Choroid plexus epithelial cell (primary cell): ENCODE measurements around the gene SCN2B.

Source experiments
- DNase-seq: peaks from one replicate; pipeline ENCODE4 v3.0.0-alpha.2; 2010; ENCODE audit warnings: low read depth
- H3K4me3 ChIP-seq: 2 replicates; pipeline ENCODE4 v1.5.1; 2011; ENCODE audit warnings: low read depth, mild to moderate bottlenecking, control low read depth, low read length, moderate library complexity
- TF ChIP-seq, protein P1 (sequence below): conservative IDR thresholded peaks from 2 replicates; pipeline ENCODE4 v1.5.1; 2011; ENCODE audit warnings: low read depth, mild to moderate bottlenecking, control low read depth, inconsistent platforms, low read length, moderate library complexity

The SCN2B gene

DNA sequence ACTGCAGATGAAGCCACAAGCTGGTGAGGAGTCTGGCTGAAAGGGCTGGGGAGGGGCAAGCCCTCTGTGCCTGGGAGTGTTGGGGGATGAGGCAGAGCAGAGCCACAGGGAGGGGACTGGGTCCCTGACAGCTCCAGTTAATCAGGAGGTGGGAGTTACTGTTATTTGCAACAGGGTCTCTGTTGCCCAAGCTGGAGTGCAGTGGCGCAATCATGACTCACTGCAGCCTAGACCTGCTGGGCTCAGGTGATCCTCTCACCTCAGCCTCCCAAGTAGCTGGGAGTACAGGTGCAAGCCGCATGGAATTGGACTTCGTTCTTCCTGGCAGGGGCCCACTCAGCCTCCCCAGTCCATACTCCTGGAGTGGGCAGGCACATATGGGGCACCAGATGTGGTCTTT, 7.7 kb downstream of the SCN2B start:
- H3K4me3 ChIP-seq = no peak overlapping the region
- TF ChIP-seq, protein P1, sequence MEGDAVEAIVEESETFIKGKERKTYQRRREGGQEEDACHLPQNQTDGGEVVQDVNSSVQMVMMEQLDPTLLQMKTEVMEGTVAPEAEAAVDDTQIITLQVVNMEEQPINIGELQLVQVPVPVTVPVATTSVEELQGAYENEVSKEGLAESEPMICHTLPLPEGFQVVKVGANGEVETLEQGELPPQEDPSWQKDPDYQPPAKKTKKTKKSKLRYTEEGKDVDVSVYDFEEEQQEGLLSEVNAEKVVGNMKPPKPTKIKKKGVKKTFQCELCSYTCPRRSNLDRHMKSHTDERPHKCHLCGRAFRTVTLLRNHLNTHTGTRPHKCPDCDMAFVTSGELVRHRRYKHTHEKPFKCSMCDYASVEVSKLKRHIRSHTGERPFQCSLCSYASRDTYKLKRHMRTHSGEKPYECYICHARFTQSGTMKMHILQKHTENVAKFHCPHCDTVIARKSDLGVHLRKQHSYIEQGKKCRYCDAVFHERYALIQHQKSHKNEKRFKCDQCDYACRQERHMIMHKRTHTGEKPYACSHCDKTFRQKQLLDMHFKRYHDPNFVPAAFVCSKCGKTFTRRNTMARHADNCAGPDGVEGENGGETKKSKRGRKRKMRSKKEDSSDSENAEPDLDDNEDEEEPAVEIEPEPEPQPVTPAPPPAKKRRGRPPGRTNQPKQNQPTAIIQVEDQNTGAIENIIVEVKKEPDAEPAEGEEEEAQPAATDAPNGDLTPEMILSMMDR = no peak
- DNase-seq = no peak

DNA sequence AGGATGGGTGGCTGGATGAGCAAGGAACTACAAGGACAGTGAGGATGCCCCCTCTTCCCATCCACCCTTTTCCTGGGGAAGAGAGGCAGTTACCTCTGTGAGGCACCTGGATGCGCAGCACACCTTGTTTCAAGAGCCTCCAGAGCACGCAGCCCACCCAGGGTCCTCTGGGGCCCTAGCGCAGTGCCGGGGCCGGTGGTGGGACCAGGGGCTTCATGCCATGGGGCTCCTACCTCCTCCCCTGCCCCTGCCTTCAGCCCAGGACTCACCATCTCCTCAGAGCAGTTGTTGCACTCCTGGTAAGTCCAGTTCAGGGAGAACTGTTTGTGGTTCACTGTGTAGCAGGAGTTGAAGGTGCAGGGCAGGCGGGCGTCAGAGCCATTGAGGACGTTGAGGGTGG, 8.1 kb downstream of the SCN2B start:
- TF ChIP-seq, protein P1 = no peak
- no peak overlapping the region for H3K4me3 ChIP-seq
- no peak for DNase-seq

DNA sequence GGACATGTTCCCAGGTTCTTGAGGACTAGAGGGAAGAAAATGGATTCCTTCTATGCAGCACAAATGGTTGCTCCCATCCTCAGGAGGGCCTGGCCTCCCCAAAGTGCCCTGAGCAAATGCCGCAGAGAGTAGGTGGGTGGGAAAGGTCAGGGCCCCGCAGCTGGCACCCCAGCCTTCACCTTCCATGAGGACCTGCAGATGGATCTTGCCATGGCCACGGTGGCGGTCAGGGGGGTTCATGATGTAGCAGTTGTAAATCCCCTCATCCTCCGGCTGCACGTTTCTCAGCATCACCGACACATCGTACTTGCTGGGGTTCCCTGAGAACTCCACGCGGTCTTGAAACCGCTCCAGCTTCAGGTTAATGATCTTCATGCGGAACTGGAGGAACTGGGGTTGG, 8.5 kb downstream of the SCN2B start:
- no peak overlapping the region for H3K4me3 ChIP-seq
- TF ChIP-seq, protein P1 = no peak

DNA sequence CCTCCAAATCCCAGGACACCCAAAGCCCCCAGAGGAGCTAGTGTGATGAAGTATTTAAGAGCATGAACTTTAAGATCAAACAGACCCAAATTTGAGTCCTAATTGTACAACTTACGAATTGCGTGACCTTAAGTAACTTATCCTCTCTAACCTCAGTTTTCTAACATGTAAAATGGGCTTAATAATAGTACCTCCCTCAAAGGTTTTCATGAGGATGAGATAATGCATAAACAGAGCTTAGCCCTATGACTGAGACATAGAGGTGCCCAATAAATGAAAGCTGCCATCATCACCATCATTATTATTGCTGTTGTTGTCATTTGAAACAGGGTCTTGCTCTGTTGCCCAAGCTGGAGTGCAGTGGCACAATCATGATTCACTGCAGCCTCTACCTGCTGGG, 9.2 kb downstream of the SCN2B start:
- no peak for DNase-seq
- no peak overlapping the region for H3K4me3 ChIP-seq
- TF ChIP-seq, protein P1 = no peak

More for the DNA sequence above, 8.5 kb downstream of the SCN2B start:
- DNase-seq = no peak

DNA sequence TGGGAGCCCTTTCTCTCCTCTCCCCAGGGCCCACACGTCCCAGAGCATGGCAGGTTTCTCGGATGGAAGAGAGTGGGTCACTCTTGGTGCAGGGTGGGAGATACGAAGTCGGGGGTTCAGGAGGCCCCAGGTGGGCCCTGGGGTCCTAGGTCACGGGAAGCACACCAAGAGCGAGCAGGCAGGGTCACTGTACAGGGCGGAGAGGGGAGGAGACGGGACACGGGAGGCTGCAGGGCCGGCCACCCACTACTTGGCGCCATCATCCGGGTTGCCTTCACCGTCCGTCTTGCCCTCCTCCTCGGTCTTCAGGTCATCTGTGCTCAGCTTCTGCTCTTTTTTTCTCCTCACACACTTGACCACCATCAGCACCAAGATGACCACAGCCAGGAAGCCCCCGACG, 9.8 kb downstream of the SCN2B start:
- no peak for DNase-seq
- TF ChIP-seq, protein P1 = no peak
- no peak overlapping the region for H3K4me3 ChIP-seq

DNA sequence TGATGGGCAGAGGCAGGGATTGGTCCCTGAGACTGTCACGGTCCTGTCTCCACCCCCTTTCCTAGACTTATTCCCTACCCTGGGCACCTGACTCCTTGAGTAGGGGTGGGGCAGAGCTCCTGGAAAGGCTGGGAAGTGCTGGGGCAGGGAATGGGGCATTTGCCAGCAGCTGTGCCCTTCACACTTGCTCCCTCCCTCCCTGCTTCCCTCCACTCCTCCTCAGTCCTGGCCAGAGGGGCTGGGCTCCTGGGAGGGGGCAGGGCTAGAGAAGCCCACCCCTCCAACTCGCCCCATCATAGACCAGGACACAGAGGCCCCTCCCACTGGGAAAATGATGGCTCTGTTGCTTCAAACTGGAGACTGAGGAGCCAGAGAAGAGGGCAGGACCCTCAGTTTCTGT, 11.6 kb downstream of the SCN2B start:
- H3K4me3 ChIP-seq = no peak overlapping the region
- no peak for DNase-seq
- TF ChIP-seq, protein P1 = no peak

DNA sequence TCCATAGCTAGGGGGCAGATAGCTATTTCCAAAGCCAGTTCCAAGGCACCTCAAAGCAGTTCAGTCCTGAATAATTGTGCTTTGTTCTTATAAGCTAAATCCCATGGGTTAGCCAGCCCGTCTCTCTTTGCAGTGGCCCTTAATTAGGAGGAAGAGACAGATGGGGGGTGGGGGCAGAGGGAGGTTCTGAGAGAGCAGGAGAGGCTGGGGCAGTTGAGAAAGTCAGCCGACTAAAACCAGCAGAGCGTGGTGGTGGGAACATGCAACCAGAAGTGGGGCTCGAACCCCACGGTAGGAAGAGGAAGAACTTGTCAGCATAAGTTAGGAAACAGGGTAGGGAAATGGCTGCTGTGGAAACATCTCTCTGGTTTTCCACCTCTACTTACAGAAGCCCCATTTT, 12.9 kb downstream of the SCN2B start:
- no peak overlapping the region for H3K4me3 ChIP-seq
- no peak for DNase-seq
- TF ChIP-seq, protein P1 = no peak
